ENCODE results near the gene SHOC2. TPM values are rescaled to one million over a fixed set of nuclear protein-coding genes. Genes with fewer than 3 reads are reported as not detected.

Gene SHOC2
- total RNA-seq, 1 experiment from 2014 or later, result 23.7 TPM

DNA sequence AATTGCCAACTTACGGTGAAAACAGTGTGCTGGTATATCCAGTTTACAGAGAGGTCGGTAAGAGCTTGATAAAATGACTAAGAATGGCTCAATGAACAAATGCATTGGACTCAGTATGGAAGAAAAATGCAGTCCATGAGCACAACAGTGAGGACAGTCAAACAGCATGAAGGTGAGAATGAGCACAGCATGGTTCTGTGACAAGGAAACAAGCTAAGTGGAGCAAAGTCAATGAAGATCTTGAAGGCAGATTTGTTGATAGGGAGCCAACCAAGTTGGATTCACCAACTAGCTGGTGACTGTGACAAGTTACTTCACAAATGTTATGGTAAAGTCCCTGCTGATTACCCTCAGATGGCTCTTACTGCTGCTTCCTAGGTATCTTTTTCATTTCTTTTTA lies 75.9 kb downstream of the SHOC2 start:
- TF ChIP-seq, protein P1, sequence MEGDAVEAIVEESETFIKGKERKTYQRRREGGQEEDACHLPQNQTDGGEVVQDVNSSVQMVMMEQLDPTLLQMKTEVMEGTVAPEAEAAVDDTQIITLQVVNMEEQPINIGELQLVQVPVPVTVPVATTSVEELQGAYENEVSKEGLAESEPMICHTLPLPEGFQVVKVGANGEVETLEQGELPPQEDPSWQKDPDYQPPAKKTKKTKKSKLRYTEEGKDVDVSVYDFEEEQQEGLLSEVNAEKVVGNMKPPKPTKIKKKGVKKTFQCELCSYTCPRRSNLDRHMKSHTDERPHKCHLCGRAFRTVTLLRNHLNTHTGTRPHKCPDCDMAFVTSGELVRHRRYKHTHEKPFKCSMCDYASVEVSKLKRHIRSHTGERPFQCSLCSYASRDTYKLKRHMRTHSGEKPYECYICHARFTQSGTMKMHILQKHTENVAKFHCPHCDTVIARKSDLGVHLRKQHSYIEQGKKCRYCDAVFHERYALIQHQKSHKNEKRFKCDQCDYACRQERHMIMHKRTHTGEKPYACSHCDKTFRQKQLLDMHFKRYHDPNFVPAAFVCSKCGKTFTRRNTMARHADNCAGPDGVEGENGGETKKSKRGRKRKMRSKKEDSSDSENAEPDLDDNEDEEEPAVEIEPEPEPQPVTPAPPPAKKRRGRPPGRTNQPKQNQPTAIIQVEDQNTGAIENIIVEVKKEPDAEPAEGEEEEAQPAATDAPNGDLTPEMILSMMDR (conservative IDR thresholded peaks at IDR 0.05), result no peak
- no peak for DNase-seq
- no peak overlapping the region for H2BK5ac ChIP-seq (ENCODE audit: insufficient read length, low read length)
- H3K4ac ChIP-seq (ENCODE audit: low read depth, low read length), result no peak overlapping the region
- H3K9me3 ChIP-seq (ENCODE audit: control insufficient read depth, low read depth, low read length), result no peaks in the 10 kb centered on the region
- no peak overlapping the region for H3T11ph ChIP-seq (ENCODE audit: low read length)
- no peak overlapping the region for H2AFZ ChIP-seq (ENCODE audit: low read length)
- no peak overlapping the region for H4K8ac ChIP-seq (replicated peaks; ENCODE audit: insufficient read length, low read depth, low read length)
- no peaks in the 10 kb centered on the region for H3K4me1 ChIP-seq (ENCODE audit: insufficient read depth, low read length)
- Mint-ChIP-seq H3K4me1 (no peaks in the 10 kb centered on the region), H3K9me3 (no peaks in the 10 kb centered on the region), H3K4me3 (no peak overlapping the region), H3K27me3 (ENCODE audit: low read depth) (no peaks in the 10 kb centered on the region), H3K36me3 (ENCODE audit: insufficient read depth in 1 of 3, low read depth in 3 of 3) (peaks cover 4 to 6% (median 5%) of the 10 kb centered on the region in 3 experiments; a peak in 6 of 7 replicates), H3K27ac (no peak overlapping the region)
- WGBS (ENCODE audit: extremely low coverage, insufficient read length, low lambda C conversion rate), result no CpG with 5 or more reads among the region's 2 CpGs
- H3K27me3 ChIP-seq (ENCODE audit: insufficient read depth, low read length), result no peaks in the 10 kb centered on the region; the same call in 1 of the 2 replicates
- no peaks in the 10 kb centered on the region for H3K23me2 ChIP-seq (ENCODE audit: insufficient read length, low read depth, low read length, poor library complexity, severe bottlenecking)
- no peak overlapping the region for H3K18ac ChIP-seq (ENCODE audit: insufficient read length, low read depth, low read length)
- no peaks in the 10 kb centered on the region for H3K79me1 ChIP-seq (ENCODE audit: insufficient read depth, low read depth, low read length, poor library complexity, severe bottlenecking)
- H2BK15ac ChIP-seq (ENCODE audit: low read depth, low read length), result no peak overlapping the region
- no peak overlapping the region for H2BK20ac ChIP-seq (ENCODE audit: low read depth, low read length, poor library complexity, severe bottlenecking)
- no peak overlapping the region for H3K9ac ChIP-seq (ENCODE audit: extremely low read depth, insufficient read length, low read length)
- no peak overlapping the region for H3K23ac ChIP-seq (ENCODE audit: insufficient read length, low read depth, low read length)
- H2BK12ac ChIP-seq (ENCODE audit: insufficient read length, low read depth, low read length), result no peak overlapping the region
- H3K56ac ChIP-seq (ENCODE audit: insufficient read length, low read depth, low read length), result no peak overlapping the region
- H2BK120ac ChIP-seq (ENCODE audit: low read depth, low read length, poor library complexity, severe bottlenecking), result no peak overlapping the region
- H4K20me1 ChIP-seq (ENCODE audit: control insufficient read depth, insufficient read depth, insufficient read length), result no peaks in the 10 kb centered on the region
- no peak overlapping the region for H4K91ac ChIP-seq (ENCODE audit: insufficient read length, low read depth, low read length)
- no peak overlapping the region for H3K14ac ChIP-seq (ENCODE audit: insufficient read depth, low read length)
- no peaks in the 10 kb centered on the region for H3K79me2 ChIP-seq (ENCODE audit: insufficient read depth, low read length)
- no peak overlapping the region for H2AK5ac ChIP-seq (ENCODE audit: insufficient read length, low read length)
- H3K4me2 ChIP-seq (ENCODE audit: insufficient read depth, insufficient read length, low read length), result no peak overlapping the region
- no peak overlapping the region for H4K5ac ChIP-seq (ENCODE audit: insufficient read length, low read depth, low read length)
- H3K27ac ChIP-seq (ENCODE audit: insufficient read length, low read depth, low read length), result no peak overlapping the region
